HepG2 (cell line): Measurements from ENCODE around the gene MRPS21. TPM values are rescaled to one million over a fixed set of nuclear protein-coding genes. Genes with fewer than 3 reads are reported as not detected.

Experiments used
- AGO2 ChIP-seq: fragments of 200-400 bp; formaldehyde crosslinking; optimal IDR thresholded peaks from 2 replicates; pipeline ENCODE3; 2017; ENCODE audit warnings: mild to moderate bottlenecking, low read depth, low read length, moderate library complexity
- ARID5B ChIP-seq: IDR thresholded peaks from 2 replicates; pipeline ENCODE4 v1.4.0; 2020; ENCODE audit warnings: mild to moderate bottlenecking, missing genetic modification reagents
- ATF1 ChIP-seq: IDR thresholded peaks from 2 replicates; pipeline ENCODE4 v1.6.1; 2016; ENCODE audit warnings: mild to moderate bottlenecking, control low read depth
- DMAP1 ChIP-seq: IDR thresholded peaks from 2 replicates; pipeline ENCODE4 v1.6.1; 2016
- ERF ChIP-seq: IDR thresholded peaks from 2 replicates; pipeline ENCODE4 v1.6.1; 2018; ENCODE audit warnings: missing biosample characterization, missing genetic modification reagents
- FOXA3 ChIP-seq: IDR thresholded peaks from 2 replicates; pipeline ENCODE4 v1.6.1; 2016; ENCODE audit warnings: missing genetic modification reagents, missing compliant biosample characterization
- MLLT10 ChIP-seq: sonication (generic); formaldehyde crosslinking; IDR thresholded peaks from 2 replicates; pipeline ENCODE4 v1.4.0; 2020; ENCODE audit warnings: missing genetic modification reagents
- NONO ChIP-seq, 2 experiments: fragments of 450-650 bp in 1 of 2; sonication (generic) in 1 of 2; formaldehyde crosslinking in 1 of 2; IDR thresholded peaks in 1 of 2; conservative IDR thresholded peaks in 1 of 2; 2 replicates each; pipeline versions ENCODE4 v1.6.1 to v1.8.0; 2017 to 2022; ENCODE audit warnings: mild to moderate bottlenecking in 1 of 2, missing genetic modification reagents in 1 of 2, moderate library complexity in 1 of 2
- PAX8 ChIP-seq: sonication (generic); formaldehyde crosslinking; IDR thresholded peaks from 2 replicates; pipeline ENCODE4 v1.8.0; 2022; ENCODE audit warnings: mild to moderate bottlenecking, missing genetic modification reagents, borderline replicate concordance
- PITX1 ChIP-seq: sonication (generic); formaldehyde crosslinking; IDR thresholded peaks from 2 replicates; pipeline ENCODE4 v1.5.1; 2020; ENCODE audit warnings: mild to moderate bottlenecking, missing genetic modification reagents
- SALL1 ChIP-seq: sonication (generic); formaldehyde crosslinking; IDR thresholded peaks from 2 replicates; pipeline ENCODE4 v1.8.0; 2022; ENCODE audit warnings: mild to moderate bottlenecking, missing genetic modification reagents
- TIGD3 ChIP-seq: sonication (generic); formaldehyde crosslinking; IDR thresholded peaks from 2 replicates; pipeline ENCODE4 v1.5.1; 2020; ENCODE audit warnings: mild to moderate bottlenecking, missing genetic modification reagents, borderline replicate concordance
- ZBTB7A ChIP-seq: sonication (generic); formaldehyde crosslinking; IDR thresholded peaks from 2 replicates; pipeline ENCODE4 v1.8.0; 2022; ENCODE audit warnings: mild to moderate bottlenecking, missing genetic modification reagents
- ZFP37 ChIP-seq: sonication (generic); formaldehyde crosslinking; IDR thresholded peaks from 2 replicates; pipeline ENCODE4 v1.4.0; 2020; ENCODE audit warnings: missing genetic modification reagents, borderline replicate concordance
- ZMAT3 ChIP-seq: sonication (generic); formaldehyde crosslinking; conservative IDR thresholded peaks from 2 replicates; pipeline ENCODE4 v1.7.0; 2021; ENCODE audit warnings: missing genetic modification reagents
- ZMYM3 ChIP-seq: sonication (generic); formaldehyde crosslinking; IDR thresholded peaks from 2 replicates; pipeline ENCODE4 v1.5.1; 2020; ENCODE audit warnings: mild to moderate bottlenecking, missing genetic modification reagents
- ZNF253 ChIP-seq: sonication (generic); formaldehyde crosslinking; IDR thresholded peaks from 2 replicates; pipeline ENCODE4 v1.8.0; 2022; ENCODE audit warnings: mild to moderate bottlenecking, missing genetic modification reagents, borderline replicate concordance
- ZNF275 ChIP-seq: sonication (generic); formaldehyde crosslinking; IDR thresholded peaks from 2 replicates; pipeline ENCODE4 v1.8.0; 2022; ENCODE audit warnings: missing genetic modification reagents, mild to moderate bottlenecking, inconsistent platforms, borderline replicate concordance
- ZNF629 ChIP-seq: sonication (generic); formaldehyde crosslinking; conservative IDR thresholded peaks from 2 replicates; pipeline ENCODE4 v1.5.0; 2020; ENCODE audit warnings: missing genetic modification reagents
- ZNF761 ChIP-seq: sonication (generic); formaldehyde crosslinking; conservative IDR thresholded peaks from 2 replicates; pipeline ENCODE4 v1.4.0; 2020; ENCODE audit warnings: mild to moderate bottlenecking, missing genetic modification reagents
- ZSCAN30 ChIP-seq: sonication (generic); formaldehyde crosslinking; IDR thresholded peaks from 2 replicates; pipeline ENCODE4 v1.5.0; 2020; ENCODE audit warnings: mild to moderate bottlenecking, missing genetic modification reagents
- ZUFSP ChIP-seq: sonication (generic); formaldehyde crosslinking; IDR thresholded peaks from 2 replicates; pipeline ENCODE4 v1.9.0; 2021; ENCODE audit warnings: missing genetic modification reagents, mild to moderate bottlenecking, borderline replicate concordance
- polyA plus RNA-seq, 8 experiments: library from polyadenylated mRNA; depleted of rRNA in 3 of 8; stranded (reverse) in 7 of 8; unstranded in 1 of 8; fragments of >200 nt; fragmentation: Illumina TruSeq in 4 of 8; extraction: Trizol in 4 of 8; gene quantifications; 2 replicates each; pipeline versions ENCODE4 v1.2.1 to v1.2.3, GENCODE V29; 2011 to 2016; ENCODE audit warnings: low read depth in 4 of 8, missing spikeins in 1 of 8, mixed read lengths in 1 of 8; ENCODE audit not compliant: insufficient read depth in 1 of 8
- total RNA-seq, 5 experiments: library from RNA; depleted of rRNA; stranded (reverse); fragments of >200 nt; fragmentation: Illumina TruSeq; extraction: Trizol; gene quantifications; 2 replicates each; pipeline ENCODE4 v1.2.3, GENCODE V29; 2016; ENCODE audit warnings: low read depth in 1 of 5

The MRPS21 gene
- total and polyA plus RNA-seq, 2 of the 13 experiments (the other 11 are each of a cell fraction or from before 2014, with no cell fraction given): 59.4 to 64.2 TPM

- TF ChIP-seq TIGD3 (CRISPR knock-in tag) (peak; percentile 45; the same call in 1 of the 2 replicates), FOXA3 (0 out of 2 replicates have a peak, but pooled peaks have one; percentile 7), ZNF253 (no peak), ERF (CRISPR knock-in tag) (peak; percentile 63; the same call in 1 of the 2 replicates), AGO2 (peak; percentile 53), SALL1 (CRISPR knock-in tag) (peak; percentile 53), ZMAT3 (CRISPR knock-in tag) (peak; percentile 38; the same call in 1 of the 2 replicates), ZMYM3 (CRISPR knock-in tag) (no peak), PAX8 (0 out of 2 replicates have a peak, but pooled peaks have one; percentile 22), ATF1 (CRISPR knock-in tag) (peak; percentile 93), ZNF275 (CRISPR knock-in tag) (peak; percentile 61; the same call in 1 of the 2 replicates), DMAP1 (CRISPR knock-in tag) (peak; percentile 74), ZBTB7A (CRISPR knock-in tag) (peak; percentile 72; the same call in 1 of the 2 replicates), ZSCAN30 (CRISPR knock-in tag) (0 out of 2 replicates have a peak, but pooled peaks have one; percentile 67), NONO (IDR thresholded peaks at IDR 0.05) (no peak), NONO (CRISPR knock-in tag; conservative IDR thresholded peaks at IDR 0.05) (peak; percentile 83), ZFP37 (CRISPR knock-in tag) (no peak), PITX1 (peak; percentile 98), MLLT10 (CRISPR knock-in tag) (no peak), ZNF629 (CRISPR knock-in tag) (no peak), ZNF761 (0 out of 2 replicates have a peak, but pooled peaks have one; percentile 54), ARID5B (CRISPR knock-in tag) (peak; percentile 59; the same call in 1 of the 2 replicates), ZUFSP (CRISPR knock-in tag) (no peak)
Measured at GRCh38 chr1:150268705-150269403, 24.8 kb upstream of the MRPS21 start, which contains the start of gene APH1A (continued).
